Stimulated activated CD8-positive, alpha-beta memory T cell treated with anti-CD3 and anti-CD28 coated beads, Interleukin-15, amount 100 ng/mL, for 24 hours (primary cell): ENCODE data around the gene METRNL.

Source experiments
- DNase-seq: peaks from one replicate; pipeline ENCODE4 v3.0.0-alpha.2; 2020; ENCODE audit warnings: low read depth

The METRNL gene

DNA sequence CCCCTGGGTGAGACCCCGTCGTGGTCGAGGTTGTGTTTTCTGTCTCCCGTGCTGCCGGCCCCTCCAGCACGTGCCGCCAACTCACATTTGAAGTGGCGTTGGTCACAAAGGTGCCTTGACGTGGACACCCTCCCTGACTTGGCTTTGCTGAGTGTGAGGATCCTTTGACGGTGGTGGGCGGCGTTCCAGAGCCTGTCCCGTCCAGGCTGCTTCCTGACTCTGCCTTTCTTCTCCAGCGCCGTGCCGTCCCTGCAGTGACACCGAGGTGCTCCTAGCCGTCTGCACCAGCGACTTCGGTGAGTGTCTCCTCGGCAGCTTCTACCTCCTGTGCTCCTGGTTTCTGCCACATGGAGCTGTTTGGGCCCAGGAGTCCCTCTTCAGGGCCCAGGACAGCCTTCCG lies 13.5 kb downstream of the METRNL start:
- DNase-seq: no peak

DNA sequence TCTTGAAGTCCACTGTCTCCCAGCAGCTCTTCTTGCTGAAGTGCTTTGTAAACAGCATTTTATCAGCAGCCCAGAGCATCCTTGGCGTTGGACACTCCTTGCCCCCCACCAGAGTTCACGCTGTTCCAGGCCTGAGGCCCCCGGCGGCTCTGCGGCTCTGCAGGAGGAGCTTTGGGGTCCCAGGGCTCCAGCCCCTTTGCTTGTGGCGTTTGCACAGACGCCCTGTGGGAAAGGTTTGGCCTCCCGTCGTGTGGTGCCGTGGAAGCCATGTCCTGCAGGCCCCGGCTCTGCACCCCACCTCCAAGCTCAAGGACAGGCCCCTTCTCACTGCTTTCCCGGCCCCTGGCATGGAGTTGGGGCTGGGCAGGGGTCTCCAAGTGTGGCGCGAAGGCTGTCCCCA lies 14.1 kb downstream of the METRNL start:
- DNase-seq: no peak

DNA sequence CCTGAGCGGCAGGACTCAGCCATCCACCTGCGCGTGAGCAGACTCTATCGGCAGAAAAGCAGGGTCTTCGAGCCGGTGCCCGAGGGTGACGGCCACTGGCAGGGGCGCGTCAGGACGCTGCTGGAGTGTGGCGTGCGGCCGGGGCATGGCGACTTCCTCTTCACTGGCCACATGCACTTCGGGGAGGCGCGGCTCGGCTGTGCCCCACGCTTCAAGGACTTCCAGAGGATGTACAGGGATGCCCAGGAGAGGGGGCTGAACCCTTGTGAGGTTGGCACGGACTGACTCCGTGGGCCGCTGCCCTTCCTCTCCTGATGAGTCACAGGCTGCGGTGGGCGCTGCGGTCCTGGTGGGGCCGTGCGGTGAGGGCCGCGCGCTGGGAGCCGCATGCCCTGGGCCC lies 14.9 kb downstream of the METRNL start:
- DNase-seq: no peak

- DNase-seq: no peak
Observed at GRCh38 chr17:83095016-83095415, 15.6 kb downstream of the METRNL start.

DNA sequence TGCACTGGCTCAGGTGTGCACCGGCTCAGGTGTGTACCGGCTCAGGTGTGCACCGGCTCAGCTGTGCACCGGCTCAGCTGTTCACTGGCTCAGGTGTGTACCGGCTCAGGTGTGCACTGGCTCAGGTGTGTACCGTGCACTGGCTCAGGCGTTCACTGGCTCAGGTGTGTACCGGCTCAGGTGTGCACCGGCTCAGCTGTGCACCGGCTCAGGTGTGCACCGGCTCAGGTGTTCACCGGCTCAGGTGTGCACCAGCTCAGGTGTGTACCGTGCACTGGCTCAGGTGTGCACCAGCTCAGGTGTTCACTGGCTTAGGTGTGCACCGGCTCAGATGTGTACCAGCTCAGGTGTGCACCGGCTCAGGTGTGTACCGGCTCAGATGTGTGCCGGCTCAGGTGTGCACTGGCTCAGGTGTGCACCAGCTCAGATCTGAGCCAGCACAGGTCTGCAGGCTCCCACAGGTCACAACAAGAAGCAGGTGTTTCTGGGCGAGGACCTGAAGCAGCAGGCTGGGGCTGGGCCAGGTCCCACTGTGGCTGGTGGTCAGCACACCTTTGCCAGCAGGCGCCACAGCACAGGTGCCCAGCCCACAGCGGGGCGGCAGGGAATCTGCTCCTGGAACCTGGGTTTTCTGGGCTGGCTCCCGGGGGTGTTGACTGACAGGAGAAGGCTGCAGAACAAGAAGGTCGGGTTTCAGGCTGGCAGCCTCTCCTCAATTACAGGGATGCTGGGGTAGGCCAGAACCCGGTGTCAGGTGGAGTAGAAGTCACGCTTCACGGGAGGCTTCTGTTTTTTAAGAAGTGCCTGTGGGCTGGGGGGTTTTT lies 17.2 kb downstream of the METRNL start:
- DNase-seq: no peak

DNA sequence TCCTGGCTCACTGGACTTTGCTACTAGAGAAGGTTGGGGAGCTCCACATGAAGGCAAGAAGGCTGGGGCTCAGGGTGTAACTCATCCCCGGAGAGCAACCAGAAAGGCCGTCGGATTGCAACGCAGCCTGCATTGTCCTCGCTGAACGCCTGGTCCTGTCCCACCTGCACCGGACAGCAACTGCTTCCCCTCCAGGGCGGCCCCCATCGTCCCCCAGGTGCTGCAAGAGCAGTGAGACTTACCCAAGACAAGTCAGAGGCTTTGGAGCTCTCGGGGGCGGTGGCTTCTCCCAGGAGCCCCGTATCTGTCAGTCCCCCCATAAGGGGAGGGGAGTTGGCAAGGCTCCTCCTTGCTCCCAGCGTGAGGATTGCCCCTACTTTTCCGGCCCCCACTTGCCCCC lies 18.4 kb downstream of the METRNL start:
- DNase-seq: no peak

DNA sequence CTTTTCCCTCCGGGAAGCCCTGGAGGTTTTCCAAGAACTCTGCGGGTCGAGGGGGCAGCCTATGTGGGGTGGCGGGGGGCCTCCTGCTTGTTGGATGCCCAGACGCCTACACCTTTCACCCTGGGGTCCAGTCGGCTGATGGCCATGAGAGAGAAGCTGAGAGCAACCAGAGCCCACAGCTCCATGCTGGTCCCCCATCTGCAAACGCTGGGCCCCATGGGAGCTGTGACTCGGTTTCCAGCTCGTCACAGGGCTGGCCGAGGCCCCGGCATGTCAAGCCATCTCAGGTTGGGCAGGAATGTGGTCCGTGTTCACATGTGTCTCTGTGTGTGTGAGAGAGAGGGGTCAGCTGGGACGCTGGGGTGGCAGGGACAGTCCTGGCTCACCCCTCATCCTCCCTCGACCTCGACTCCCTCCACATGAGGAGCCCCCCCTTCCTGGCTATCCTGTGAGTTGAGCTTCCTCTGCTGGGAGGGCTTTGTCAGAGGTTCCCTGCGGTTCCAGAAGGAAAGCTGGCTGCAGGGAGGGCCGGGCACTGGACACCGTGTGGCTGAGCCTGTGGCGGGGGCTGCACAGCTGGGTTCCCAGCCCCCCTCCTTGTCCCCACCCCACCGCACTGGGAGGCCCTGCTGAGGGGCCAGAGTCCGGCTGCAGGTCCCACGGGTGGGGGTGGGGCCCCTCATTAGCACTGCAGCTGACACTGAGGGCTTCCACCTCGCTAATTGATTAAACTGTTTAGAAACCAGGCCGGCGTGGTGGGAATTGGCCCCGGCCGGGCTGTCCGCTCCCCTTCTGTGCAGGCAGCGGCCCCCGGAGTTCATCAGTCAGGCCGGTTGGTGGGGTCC lies 19.1 kb downstream of the METRNL start:
- DNase-seq: no peak

GRCh38 chr17:83099086-83099555 lies 19.7 kb downstream of the METRNL start:
- no peak for DNase-seq

GRCh38 chr17:83099570-83100181 lies 20.3 kb downstream of the METRNL start:
- no peak for DNase-seq

- no peak for DNase-seq
Observed at GRCh38 chr17:83100220-83100852, 20.9 kb downstream of the METRNL start.

DNA sequence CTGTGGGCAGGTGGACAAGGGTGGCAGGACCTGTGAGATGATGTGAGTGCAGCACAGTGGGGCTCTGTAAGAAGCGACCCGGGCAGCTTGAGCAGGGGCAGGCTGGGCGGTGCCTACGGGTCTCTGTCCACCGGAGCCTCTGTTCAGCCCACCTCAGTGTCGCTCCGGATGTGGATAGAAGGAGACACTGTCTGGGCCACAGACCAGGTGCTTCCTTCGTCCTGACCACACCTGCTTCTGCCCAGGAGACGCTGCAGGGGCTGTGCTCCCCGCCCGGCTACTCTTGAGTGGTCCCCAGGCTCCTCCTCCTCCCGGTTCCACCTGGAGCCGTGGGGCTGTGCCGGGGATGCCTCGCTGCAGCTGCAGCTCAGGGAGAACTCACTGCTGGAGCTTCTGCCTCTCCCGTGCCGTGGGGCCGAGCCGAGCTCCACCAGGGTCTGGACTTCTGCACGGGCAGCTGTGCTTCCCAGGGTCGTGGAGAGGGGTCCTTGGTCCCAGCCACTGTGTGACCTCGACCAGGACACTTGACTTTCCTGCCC lies 21.5 kb downstream of the METRNL start:
- DNase-seq: no peak

- no peak for DNase-seq
Observed at GRCh38 chr17:83101805-83102480, 22.5 kb downstream of the METRNL start.

GRCh38 chr17:83103200-83103942 lies 24.0 kb downstream of the METRNL start:
- no peak for DNase-seq

DNA sequence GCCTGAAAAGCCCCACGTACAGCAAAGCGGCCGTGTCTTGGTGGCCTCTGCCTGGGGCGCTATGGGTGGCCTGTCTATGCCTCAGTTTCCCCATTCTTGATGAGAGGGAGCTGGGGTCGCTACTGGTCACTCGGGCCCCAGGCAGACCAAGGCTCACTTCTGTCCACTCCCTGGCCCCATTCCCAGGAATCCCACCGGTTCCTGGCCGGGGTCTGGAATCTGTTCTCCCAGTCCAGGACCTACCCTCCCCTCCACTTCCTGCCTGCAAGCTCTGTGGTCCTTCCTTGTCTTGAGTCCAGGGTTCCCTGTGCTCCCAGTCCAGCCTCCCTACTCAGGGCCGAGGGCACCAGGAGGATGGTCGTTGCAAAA lies 24.5 kb downstream of the METRNL start:
- DNase-seq: no peak

DNA sequence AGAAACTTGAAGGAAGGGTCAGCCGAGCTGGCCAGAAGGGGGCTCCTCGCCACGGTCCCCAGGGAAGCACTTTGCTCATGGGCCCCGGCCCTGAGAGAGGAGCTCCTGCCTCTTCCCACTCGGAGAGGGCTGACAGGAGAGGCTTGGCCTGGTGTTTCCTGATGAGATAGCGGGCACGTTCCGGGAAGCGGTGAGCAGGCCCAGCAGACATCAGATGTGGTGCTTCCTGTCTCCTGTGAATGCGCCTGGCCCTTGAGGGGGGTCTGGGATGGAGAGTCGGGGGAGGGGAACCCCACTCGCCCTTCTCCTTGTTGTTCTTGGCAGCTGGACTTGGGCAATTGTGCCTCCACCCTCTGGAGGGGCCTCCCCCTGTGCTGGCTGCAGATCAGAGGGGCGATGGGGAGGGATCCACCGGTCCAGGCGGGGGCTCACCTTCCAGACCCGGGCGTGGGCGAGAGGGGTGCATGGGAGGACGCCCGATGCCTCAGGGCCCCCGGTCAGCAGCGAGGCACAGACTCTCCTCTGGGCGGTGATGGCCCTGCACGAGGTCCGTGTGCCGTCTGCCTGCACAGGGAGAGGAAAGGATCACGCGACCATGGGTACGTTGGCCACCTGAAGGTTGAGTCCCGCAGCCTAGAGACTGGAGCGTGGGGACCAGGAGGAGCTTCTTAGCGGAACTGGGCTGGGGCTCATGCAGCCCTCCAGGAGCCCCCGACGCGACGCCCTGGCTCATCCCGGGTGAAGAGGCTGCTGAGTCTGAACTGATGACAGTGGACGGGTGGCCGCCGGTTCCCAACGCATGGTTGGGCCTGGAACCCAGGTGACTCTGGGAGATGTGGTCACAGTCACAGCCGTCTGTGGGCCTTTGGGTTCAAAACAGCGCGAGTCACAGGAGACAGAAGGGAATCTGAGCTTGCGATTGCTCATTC lies 25.4 kb downstream of the METRNL start:
- no peak for DNase-seq

DNA sequence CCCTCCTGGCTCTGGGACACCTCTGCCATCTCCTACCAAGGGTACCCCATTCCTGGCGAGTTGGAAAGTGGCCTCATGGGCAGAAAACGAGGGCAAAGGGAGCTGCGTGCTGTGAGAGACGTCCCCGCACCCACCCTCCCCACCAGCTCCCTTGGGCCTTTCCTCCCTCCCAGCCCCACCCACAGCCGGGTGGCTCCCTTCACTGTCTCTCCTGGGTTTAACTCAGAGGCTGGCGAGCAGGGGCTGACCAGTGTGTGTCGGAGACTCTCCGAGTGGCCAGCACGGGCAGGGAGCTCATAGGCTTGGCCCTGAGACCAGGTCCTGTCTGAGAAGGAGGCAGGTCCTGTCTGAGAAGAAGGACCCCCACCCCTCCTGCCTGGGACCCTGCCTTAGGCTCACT lies 26.1 kb downstream of the METRNL start:
- no peak for DNase-seq

DNA sequence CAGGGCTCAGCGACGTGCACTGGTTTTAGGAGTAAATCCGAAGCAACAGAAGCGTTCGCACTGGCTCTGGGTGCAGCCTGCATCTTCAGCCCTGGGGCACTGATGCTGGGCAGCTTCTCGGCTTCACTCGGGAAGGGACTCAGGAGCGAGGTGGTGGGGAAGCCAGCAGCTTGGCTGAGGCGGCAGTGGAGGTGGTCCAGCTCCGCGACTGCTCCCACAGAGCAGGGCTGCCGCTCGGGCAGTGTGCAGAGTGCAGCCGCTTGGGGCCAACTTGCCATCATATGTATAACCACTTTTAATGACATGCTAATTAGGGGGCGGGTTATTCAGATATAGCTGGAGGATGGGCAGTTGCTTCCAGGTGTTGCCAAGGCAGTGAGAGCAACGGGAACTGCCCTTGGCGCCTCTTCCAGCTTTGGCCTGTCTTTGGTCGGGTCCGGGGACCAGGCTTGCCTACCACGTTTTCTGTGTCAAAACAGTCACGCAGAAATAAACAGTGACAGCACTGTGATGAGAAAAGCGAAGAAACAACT lies 26.7 kb downstream of the METRNL start:
- no peak for DNase-seq

- no peak for DNase-seq
Observed at GRCh38 chr17:83106913-83107655, 27.7 kb downstream of the METRNL start.

- DNase-seq: no peak
Observed at GRCh38 chr17:83107656-83108048, 28.2 kb downstream of the METRNL start.
